ENCODE results near the gene CD248. TPM values are rescaled to one million over a fixed set of nuclear protein-coding genes. Genes with fewer than 3 reads are reported as not detected.
A peak's percentile ranks its signal among the peaks of the same experiment; 100 is the strongest.

The CD248 gene
- polyA plus RNA-seq, 2 of the 4 experiments (the other 2 are of a cell fraction), result 0.03 TPM; not detected in 1

GRCh38 chr11:66294626-66295620 lies 21.9 kb downstream of the CD248 start (continued):
- no peak for TF ChIP-seq ELK1 (IDR thresholded peaks at IDR 0.05; ENCODE audit: low read depth, low read length)
- TF ChIP-seq CBX2 (IDR thresholded peaks at IDR 0.05; ENCODE audit: borderline replicate concordance, low read depth), result no peak

- FAIRE-seq (no peak), ATAC-seq (no peak), DNase-seq (ENCODE audit: low read depth in 1 of 2, low spot score in 1 of 2) (no peak)
- CTCF ChIA-PET, result interaction anchor here (0.8 to 10.1 kb wide), 4 partner anchors 12 to 42 kb away, joined by 3 to 116 read pairs (median 5); partner anchors contain the start of gene RIN1
- no peaks in the 10 kb centered on the region for H3K9me3 ChIP-seq
- no peak overlapping the region for H3K4me2 ChIP-seq
- no peak overlapping the region for H3K4me3 ChIP-seq
- no peak for TF ChIP-seq JUN (IDR thresholded peaks at IDR 0.05)
- no peak for TF ChIP-seq CTCF (IDR thresholded peaks at IDR 0.05)
- no peak for TF ChIP-seq RCOR1 (IDR thresholded peaks at IDR 0.05; ENCODE audit: low read depth, low read length)
- TF ChIP-seq ESRRA (IDR thresholded peaks at IDR 0.05; ENCODE audit: borderline replicate concordance, low read length), result no peak
- no peak for TF ChIP-seq ZC3H11A (IDR thresholded peaks at IDR 0.05)
- no peak for TF ChIP-seq ELK1 (IDR thresholded peaks at IDR 0.05; ENCODE audit: low read depth, low read length)
- no peak for TF ChIP-seq EHMT2 (IDR thresholded peaks at IDR 0.05; ENCODE audit: low read depth)
- peak; percentile 15 for TF ChIP-seq ZFP36 (IDR thresholded peaks at IDR 0.05; ENCODE audit: borderline replicate concordance, partially characterized antibody)
- no peak for TF ChIP-seq RNF2 (IDR thresholded peaks at IDR 0.05; ENCODE audit: borderline replicate concordance, low read depth)
- TF ChIP-seq KDM1A (IDR thresholded peaks at IDR 0.05; ENCODE audit: low read depth), result peak; percentile 61; the same call in 1 of the 2 replicates
- H3K4me1 ChIP-seq, result peaks cover 12% of the 10 kb centered on the region
- WGBS (ENCODE audit: missing lambda C conversion rate), result 89% methylated on average over 22 of the region's 30 CpGs
- no peak overlapping the region for H3K27ac ChIP-seq
- POLR2A ChIA-PET, result interaction anchor here (0.5 kb wide), 1 partner anchor 238 kb away, joined by 3 read pairs; no protein-coding TSS in a partner anchor
Measured at GRCh38 chr11:66293777-66294625, 22.8 kb downstream of the CD248 start.

- ChIA-PET CTCF (interaction anchor here (10.1 kb wide), 1 partner anchor 18 kb away, joined by 116 read pairs; no protein-coding TSS in a partner anchor), POLR2A (no interaction called here)
- no peak overlapping the region for H3K27ac ChIP-seq
- no peaks in the 10 kb centered on the region for H3K9me3 ChIP-seq
- ATAC-seq, result no peak
- DNase-seq (ENCODE audit: low read depth in 1 of 2, low spot score in 1 of 2), result no peak
- no peak overlapping the region for H3K4me2 ChIP-seq
- 83% methylated on average over 4 of the region's 4 CpGs for WGBS (ENCODE audit: missing lambda C conversion rate)
- no peak for TF ChIP-seq NR3C1 (IDR thresholded peaks at IDR 0.05)
- no peak for TF ChIP-seq ZSCAN20 (CRISPR knock-in tag; IDR thresholded peaks at IDR 0.05)
- TF ChIP-seq RFX5 (IDR thresholded peaks at IDR 0.05), result no peak
- TF ChIP-seq RNF2 (IDR thresholded peaks at IDR 0.05; ENCODE audit: borderline replicate concordance, low read depth), result no peak
- no peak for TF ChIP-seq HOXB13 (CRISPR knock-in tag; IDR thresholded peaks at IDR 0.05; ENCODE audit: low read depth)
- FAIRE-seq, result no peak
- H3K4me3 ChIP-seq, result no peak overlapping the region
- H3K4me1 ChIP-seq, result peaks cover 12% of the 10 kb centered on the region
Measured at GRCh38 chr11:66293352-66293751, 23.5 kb downstream of the CD248 start.
